ENCODE measurements around the gene METTL25. TPM values are rescaled to one million over a fixed set of nuclear protein-coding genes. Genes with fewer than 3 reads are reported as not detected.

The METTL25 gene
- total RNA-seq, 1 experiment from 2014 or later: 11.6 TPM

DNA sequence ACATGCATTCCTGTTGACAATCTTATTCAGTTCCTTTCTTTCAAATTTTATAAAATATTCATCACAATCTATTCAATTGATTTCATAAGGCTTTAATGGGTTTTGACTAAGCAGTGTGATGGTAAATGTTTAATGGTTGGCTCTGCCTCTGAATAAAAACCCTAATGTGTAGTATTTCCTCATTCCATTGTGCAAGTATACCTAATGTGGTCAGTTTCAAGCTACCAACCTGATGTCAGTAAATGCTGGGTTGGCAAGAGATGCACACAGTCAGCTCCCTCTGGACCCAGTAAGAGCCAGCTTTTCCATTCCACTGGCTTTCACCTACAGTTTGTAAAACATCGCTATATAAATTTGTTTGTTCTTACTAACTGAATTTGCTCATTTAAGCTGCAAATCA lies 53.9 kb downstream of the METTL25 start:
- H3K4me1 Mint-ChIP-seq: no peaks in the 10 kb centered on the region
- Histone ChIP-seq H3T11ph (ENCODE audit: low read length) (no peak overlapping the region), H2AFZ (ENCODE audit: low read length) (no peak overlapping the region), H3K27ac (ENCODE audit: insufficient read length, low read depth, low read length) (no peak overlapping the region), H3K4me2 (ENCODE audit: insufficient read depth, insufficient read length, low read length) (no peak overlapping the region), H3K4ac (ENCODE audit: low read depth, low read length) (no peak overlapping the region), H2BK20ac (ENCODE audit: low read depth, low read length, poor library complexity, severe bottlenecking) (no peak overlapping the region), H2BK120ac (ENCODE audit: low read depth, low read length, poor library complexity, severe bottlenecking) (no peak overlapping the region), H4K5ac (ENCODE audit: insufficient read length, low read depth, low read length) (no peak overlapping the region), H3K9ac (ENCODE audit: extremely low read depth, insufficient read length, low read length) (no peak overlapping the region), H3K27me3 (ENCODE audit: insufficient read depth, low read length) (no peaks in the 10 kb centered on the region), H3K56ac (ENCODE audit: insufficient read length, low read depth, low read length) (no peak overlapping the region), H3K79me1 (ENCODE audit: insufficient read depth, low read depth, low read length, poor library complexity, severe bottlenecking) (no peaks in the 10 kb centered on the region), H2AK5ac (ENCODE audit: insufficient read length, low read length) (no peak overlapping the region), H2BK15ac (ENCODE audit: low read depth, low read length) (no peak overlapping the region), H2BK12ac (ENCODE audit: insufficient read length, low read depth, low read length) (no peak overlapping the region), H4K91ac (ENCODE audit: insufficient read length, low read depth, low read length) (no peak overlapping the region), H3K4me1 (ENCODE audit: insufficient read depth, low read length) (no peaks in the 10 kb centered on the region), H3K9me3 (ENCODE audit: control insufficient read depth, low read depth, low read length) (no peaks in the 10 kb centered on the region), H4K20me1 (ENCODE audit: control insufficient read depth, insufficient read depth, insufficient read length) (no peaks in the 10 kb centered on the region), H3K18ac (ENCODE audit: insufficient read length, low read depth, low read length) (no peak overlapping the region), H3K23ac (ENCODE audit: insufficient read length, low read depth, low read length) (no peak overlapping the region), H3K14ac (ENCODE audit: insufficient read depth, low read length) (no peak overlapping the region), H3K79me2 (ENCODE audit: insufficient read depth, low read length) (no peaks in the 10 kb centered on the region), H2BK5ac (ENCODE audit: insufficient read length, low read length) (no peak overlapping the region), H3K23me2 (ENCODE audit: insufficient read length, low read depth, low read length, poor library complexity, severe bottlenecking) (no peaks in the 10 kb centered on the region), H4K8ac (replicated peaks; ENCODE audit: insufficient read length, low read depth, low read length) (no peak overlapping the region)
- TF ChIP-seq, protein P1, sequence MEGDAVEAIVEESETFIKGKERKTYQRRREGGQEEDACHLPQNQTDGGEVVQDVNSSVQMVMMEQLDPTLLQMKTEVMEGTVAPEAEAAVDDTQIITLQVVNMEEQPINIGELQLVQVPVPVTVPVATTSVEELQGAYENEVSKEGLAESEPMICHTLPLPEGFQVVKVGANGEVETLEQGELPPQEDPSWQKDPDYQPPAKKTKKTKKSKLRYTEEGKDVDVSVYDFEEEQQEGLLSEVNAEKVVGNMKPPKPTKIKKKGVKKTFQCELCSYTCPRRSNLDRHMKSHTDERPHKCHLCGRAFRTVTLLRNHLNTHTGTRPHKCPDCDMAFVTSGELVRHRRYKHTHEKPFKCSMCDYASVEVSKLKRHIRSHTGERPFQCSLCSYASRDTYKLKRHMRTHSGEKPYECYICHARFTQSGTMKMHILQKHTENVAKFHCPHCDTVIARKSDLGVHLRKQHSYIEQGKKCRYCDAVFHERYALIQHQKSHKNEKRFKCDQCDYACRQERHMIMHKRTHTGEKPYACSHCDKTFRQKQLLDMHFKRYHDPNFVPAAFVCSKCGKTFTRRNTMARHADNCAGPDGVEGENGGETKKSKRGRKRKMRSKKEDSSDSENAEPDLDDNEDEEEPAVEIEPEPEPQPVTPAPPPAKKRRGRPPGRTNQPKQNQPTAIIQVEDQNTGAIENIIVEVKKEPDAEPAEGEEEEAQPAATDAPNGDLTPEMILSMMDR (conservative IDR thresholded peaks at IDR 0.05): no peak
- H3K9me3 Mint-ChIP-seq: no peaks in the 10 kb centered on the region
- no CpG with 5 or more reads among the region's 1 CpG for WGBS (ENCODE audit: extremely low coverage, insufficient read length, low lambda C conversion rate)
- H3K4me3 Mint-ChIP-seq: no peak overlapping the region
- no peak overlapping the region for H3K27ac Mint-ChIP-seq
- H3K36me3 Mint-ChIP-seq (ENCODE audit: insufficient read depth in 1 of 3, low read depth in 3 of 3): no peaks in the 10 kb centered on the region
- no peaks in the 10 kb centered on the region for H3K27me3 Mint-ChIP-seq (ENCODE audit: low read depth)
- DNase-seq: no peak
